GM18502 (cell line): Measurements from ENCODE around the gene NDUFS5.
"Not testable (repeated sequence)": the region's sequence is repeated elsewhere in the genome, so short reads cannot be mapped to it uniquely, and the experiment has no call there.

Source experiments
- ATAC-seq: cut with Tn5 transposase; IDR thresholded peaks from one replicate; pipeline ENCODE4 v1.9.1; 2021; ENCODE audit warnings: mild to moderate bottlenecking; ENCODE audit not compliant: unreplicated experiment, poor library complexity

The NDUFS5 gene

DNA sequence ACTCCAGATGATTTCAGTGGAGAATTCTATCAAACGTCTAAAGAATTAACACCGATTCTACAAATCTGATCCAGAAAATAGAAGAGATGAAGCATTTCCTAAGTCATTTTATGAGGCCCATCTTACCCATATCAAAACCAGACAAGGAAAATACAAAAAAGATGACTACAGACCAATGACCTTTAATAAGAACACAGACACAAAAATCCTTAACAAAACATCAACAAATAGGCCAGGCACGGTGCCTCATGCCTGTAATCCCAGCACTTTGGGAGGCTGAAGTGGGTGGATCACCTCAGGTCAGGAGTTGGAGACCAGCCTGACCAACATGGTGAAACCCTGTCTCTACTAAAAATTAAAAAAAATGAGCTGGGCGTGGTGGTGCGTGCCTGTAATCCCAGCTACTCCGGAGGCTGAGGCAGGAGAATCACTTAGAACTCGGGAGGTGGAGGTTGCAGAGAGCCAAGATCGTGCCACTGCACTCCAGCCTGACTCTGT is 29.1 kb downstream of the NDUFS5 start:
- ATAC-seq: not testable (repeated sequence)

DNA sequence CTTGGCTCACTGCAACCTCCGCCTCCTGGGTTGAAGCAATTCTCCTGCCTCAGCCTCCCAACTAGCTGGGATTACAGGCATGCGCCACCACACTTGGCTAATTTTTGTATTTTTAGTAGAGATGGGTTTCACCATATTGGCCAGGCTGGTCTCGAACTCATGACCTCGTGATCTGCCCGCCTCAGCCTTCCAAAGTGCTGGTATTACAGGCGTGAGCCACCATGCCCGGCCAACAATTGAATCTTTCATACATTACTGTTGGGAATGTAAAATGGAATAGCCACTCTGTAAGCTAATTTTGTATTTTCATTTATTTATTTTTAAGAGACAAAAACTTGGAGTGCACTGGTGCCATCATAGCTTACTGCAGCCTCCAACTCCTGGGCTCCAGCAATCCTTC is 35.4 kb downstream of the NDUFS5 start:
- ATAC-seq: not testable (repeated sequence)

DNA sequence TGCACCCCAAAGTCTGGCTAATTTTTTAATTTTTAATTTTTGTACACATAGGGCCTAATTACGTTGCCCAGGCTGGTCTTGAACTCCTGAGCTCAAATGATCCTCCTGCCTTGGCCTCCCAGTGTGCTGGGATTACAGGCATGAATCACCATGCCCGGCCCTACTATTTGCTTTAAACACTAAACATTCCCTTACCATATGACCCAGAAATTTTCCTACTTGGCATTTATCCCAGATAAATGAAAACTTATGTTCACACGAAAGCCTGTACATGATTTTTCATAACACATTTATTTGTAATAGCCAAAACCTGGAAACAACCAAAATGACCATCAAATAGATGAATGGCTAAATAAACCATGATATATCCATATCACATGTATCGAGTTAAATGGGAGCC is 35.8 kb downstream of the NDUFS5 start:
- ATAC-seq: no peak

DNA sequence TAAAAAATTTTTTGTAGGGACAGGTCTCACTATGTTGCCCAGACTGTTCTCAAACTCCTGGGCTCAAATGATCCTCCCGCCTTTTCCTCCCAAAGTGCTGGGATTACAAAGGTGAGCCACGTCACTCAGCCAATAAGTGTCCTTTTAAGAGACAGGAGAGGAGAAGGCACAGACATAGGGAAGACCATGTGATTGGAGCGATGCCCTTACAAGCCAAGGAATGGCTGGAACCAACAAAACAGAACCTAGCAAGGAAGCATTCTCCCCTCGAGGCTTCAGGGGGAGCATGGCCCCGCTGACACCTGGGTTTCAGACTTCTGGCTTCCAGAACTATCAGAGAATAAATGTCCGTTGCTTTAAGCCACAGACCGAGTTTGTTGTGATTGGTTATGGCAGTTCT is 37.0 kb downstream of the NDUFS5 start:
- ATAC-seq: no peak

DNA sequence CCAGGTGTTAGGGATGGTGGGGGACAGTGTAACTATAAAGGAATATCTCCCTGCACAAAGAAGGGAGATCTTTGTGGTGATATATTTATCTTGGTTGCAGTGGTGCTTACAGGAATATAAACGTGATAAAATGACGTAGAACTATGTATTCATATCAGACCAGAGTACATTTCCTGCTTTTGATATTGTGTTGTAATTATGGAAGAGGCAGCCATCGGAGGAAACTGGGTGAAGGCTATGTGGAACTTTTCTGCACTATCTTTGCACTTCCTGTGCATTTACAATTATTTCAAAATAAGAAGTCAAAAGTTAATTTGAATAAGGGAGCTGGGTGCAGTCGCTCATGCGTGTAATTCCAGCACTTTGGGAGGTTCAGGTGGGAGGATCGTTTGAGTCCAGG is 37.6 kb downstream of the NDUFS5 start:
- ATAC-seq: no peak

DNA sequence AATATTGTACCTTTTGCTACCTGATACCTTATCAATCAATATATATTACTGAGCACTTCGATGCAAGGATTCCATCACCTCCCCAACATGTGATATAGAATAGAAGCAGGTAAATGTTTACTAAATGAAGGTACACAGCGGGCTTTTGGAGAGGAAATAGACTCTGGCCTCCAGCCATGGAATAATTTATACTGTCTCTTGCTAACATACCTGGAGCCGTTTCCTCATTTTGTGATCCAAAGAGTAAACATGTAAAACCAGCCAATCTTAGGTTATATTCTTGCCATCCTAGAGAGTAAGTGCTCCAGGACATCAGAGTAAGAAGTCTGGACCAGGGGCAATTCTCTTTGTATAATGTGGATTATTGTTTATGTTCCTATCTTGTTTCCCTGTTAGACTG is 39.4 kb downstream of the NDUFS5 start:
- no peak for ATAC-seq

DNA sequence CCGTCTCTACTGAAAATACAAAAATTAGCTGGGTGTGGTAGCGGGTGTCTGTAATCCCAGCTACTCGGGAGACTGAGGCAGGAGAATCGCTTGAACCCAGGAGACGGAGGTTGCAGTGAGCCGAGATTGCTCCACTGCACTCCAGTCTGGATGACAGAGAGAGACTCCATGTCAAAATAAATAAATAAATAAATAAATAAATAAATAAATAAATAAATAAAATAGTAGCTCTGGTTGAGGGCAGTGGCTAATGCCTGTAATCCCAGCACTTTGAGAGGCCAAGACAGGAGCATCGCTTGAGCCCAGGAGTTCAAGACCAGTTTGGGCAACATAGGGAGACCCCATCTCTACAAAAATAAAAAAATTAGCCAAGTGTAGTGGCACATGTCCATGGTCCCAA is 42.1 kb downstream of the NDUFS5 start:
- not testable (repeated sequence) for ATAC-seq

DNA sequence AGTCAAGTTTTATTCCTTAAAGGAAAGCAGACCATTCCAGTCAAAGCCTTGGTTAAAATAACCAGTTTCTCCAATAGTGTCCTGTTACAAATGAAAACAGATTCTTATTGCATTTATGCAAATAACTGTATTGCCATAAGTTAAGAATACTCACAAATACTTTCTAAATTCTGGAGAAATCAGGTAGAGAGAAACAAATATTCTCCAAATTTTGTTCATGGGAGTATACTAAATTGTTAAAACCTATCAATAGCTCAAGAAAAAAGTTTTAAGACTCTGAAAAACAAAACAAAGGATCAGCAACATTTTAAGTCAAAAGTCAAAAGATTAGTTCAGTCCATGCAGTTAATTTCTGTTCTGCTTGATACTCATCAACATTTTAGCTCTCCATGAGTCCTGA is 45.4 kb downstream of the NDUFS5 start:
- not testable (repeated sequence) for ATAC-seq

DNA sequence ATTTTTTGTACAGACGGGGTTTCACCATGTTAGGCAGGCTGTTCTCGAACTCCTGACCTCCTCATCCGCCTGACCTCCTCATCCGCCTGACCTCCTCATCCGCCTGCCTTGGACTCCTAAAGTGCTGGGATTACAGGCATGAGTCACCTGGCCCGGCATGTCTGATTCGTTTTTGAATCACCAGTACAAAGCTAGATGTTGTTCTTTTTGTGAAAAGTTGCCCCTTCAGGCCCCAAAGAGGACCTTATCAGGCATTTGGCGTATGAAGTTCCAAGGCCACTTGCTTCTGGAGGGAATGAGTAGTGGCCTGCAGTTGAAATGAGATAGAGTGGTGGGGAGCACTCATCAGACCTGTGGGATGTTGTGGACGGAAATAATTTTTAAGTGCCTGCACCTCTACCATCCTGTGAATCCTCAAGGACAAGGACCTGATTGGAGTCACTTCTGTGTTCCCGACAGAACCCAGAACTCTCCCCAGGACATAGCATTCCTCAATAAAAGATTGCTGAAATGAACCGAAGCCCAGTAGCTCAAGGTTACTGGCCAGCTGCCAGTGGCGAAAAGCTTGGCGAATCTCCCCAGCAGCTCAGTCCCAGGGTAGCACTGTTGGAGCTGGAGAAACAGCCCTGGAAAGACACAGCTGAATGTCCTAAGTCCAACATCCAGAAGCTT is 50.1 kb downstream of the NDUFS5 start:
- ATAC-seq: no peak

DNA sequence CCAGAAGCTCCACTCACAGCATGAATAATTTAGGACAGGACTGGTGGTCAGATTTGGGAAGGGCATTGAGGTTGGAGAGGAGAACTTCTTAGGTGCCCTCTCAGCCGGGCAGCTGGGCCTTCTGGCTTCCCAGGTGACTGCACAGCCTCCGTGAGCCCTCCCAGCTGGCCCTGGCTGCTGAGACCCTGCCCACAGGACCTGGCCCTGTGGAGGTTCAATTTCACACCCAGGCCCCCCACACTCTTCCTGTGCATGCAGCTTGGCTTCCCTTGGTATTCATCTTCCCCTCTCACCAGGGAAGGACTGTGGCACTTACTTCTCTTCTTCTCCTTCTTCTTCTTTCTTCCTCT is 50.6 kb downstream of the NDUFS5 start:
- no peak for ATAC-seq

DNA sequence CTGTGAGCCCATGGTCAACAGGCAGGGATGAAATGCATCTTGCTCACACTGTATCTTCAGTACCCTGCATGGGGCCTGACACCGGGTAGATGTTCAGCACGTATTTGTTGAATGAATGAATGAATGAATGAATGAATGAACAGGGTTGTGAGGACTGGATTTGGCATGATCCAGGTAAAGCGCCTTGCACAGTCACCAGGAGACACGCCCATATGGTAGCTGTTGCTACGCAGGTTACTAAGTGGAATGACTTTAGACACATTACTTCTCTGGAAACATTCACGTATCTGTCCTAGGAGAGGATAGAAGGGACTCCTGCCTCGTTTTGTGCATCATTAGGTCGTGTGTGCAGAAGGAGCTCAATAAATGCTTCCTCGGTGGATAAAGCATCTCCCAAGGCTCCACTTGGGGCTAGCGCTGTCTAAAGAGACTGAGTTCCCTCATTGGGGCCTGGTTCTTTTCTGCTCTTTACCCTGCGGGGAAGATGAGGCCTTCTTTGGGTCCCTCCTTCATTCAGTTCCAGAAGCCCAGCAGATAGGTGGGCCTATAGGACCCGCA is 54.2 kb downstream of the NDUFS5 start:
- ATAC-seq: no peak

DNA sequence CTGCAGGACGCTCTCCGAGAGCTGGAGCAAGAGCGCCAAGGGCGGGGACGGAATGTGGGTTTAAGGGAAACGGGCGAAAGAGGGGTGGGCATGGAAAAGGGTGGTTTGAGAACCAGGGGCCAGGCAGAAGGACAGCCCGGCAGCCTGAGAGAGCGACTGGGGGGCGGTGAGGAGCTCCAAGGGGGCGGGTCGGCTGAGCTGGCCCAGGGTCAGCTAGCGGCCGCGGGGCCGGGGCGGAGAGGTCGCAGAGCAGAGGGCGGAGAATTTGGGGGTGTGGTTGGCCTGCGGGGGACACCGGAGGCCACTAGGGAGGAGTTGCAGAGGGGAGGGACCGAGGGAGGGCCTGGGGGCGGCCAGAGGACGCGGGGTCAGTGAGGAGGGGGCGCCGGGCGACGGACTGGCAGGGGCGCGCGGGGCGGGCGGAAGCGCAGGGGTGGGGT is 54.7 kb downstream of the NDUFS5 start:
- ATAC-seq: no peak

DNA sequence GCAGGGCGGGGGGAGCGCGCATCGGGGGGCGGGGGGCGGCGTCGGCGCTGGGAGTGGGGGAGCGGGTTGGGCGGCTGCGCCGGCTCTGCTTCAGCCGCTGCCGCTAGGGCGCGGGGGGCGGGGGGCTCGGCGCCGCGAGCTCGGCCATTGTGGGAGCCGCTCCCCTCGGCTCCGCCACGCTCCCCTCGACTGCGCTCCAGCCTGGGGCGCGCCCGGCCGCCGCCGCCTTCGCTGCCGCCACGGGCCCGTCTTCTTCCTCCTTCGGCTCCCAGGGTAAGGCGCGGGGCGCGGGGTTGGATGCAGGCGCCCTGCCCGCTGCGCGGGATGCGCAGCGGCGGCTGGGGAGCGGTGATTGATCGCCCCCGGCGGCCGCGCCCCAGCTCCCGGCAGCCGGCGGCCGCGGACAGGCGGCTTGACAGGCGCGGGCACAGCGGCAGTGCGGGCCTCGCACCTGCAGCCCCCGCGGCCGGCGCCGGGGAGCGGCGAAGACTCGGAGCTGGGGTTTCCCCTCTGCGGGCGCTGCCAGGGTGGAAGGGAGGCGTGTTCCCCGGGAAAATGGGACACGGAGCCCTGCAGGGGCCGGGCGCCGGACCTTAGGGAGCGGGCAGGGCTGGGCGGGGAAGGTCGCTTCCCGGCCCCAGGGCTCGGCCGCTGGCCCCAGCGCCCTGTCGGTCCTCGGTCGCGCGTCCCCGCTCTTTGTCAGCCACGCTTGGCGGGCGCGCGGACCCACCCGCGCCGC is 55.3 kb downstream of the NDUFS5 start:
- ATAC-seq: no peak

DNA sequence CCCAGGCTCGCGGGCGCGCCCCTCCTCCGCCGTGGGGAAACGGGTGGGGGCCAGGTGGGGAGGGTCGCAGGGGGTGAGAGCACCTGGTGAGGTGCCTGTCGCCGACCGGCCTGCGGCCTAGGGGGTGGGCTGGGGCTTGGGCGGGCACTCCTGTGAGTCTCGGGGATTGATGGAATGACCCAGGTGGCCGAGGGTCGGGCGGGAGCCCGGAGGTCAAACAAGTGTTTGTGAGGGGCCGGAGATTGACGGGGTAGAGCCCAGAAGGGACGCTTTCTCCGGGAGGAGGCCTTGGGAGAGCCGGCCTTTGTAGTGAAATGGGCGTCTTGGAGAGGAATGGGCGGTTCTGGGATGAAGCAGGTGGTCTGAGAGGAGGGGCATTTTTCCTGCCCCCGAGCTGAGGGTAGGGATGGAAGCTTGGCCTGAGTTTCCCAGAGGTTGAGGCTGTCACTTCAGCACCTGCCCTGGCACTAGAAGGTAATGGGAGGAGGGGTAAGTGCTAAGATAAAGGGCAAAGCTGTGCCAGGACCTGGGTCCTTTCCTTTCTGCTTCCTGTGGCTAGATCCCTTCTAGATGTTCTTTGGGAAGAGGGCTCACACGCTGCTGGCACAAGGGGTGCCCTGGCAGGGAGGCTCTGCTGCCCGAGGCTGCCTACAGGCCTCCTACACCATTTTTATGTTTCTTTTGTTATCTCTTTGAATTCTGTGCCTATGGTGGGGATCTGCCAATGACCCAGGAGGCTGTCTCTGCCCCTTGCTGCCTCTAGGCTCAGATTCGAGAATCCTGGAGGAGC is 56.1 kb downstream of the NDUFS5 start:
- no peak for ATAC-seq

DNA sequence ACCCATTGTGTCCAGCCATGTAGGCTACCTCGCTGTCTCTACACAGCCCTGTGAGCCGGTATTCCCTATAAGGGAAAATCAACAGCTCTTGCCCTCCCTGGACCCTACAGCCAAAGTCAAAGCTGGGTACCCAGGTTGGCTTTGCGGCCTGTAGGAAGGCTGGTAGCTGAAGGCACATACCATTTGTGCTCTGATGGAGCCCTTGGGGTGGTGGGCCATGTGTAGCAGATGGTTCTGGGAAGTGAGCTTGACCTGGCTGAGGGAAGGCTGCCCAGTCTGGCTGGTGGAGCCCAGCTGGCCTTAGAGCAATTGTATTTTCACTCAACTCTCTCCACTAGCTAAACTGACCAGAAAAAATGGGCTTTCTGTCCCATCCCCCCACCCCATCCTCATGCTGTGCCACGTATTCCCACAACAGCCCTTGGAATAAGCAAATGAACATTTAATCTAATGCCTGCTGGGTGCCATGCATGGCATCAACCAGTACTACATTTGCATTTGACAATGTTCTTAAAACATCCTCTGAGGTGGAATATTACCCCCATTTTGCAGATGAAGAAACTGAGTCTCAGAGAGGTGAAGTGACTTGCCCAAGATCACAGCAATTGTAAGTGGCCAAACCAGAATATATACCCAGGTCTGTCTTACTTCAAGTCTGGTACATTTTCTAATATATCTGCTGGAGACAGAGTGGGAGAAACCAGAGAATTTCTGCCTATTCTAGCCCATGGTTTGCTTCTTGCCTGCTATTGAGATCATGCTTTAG is 56.8 kb downstream of the NDUFS5 start:
- ATAC-seq: no peak

DNA sequence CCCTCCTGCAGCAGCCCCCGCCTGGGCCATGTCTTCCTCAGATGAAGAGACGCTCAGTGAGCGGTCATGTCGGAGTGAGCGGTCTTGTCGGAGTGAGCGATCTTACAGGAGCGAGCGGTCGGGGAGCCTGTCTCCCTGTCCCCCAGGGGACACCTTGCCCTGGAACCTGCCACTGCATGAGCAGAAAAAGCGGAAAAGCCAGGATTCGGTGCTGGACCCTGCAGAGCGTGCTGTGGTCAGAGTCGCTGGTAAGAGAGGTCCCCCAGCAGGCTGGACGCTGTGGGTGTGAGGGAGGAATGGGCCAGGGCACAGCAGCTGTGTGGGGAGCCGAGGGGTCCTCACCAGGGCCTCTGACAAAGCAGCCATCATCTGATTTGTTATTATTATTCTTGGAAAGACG is 58.0 kb downstream of the NDUFS5 start:
- ATAC-seq: no peak
